Activated CD4-positive, alpha-beta T cell treated with anti-CD3 and anti-CD28 coated beads for 36 hours (primary cell): ENCODE measurements around the gene QSOX2. TPM values are rescaled to one million over a fixed set of nuclear protein-coding genes. Genes with fewer than 3 reads are reported as not detected.

Source experiments
- ATAC-seq: fragments of 200-7000 bp; cut with Tn5 transposase; one replicate; pipeline ENCODE4 v1.10.0; 2021; ENCODE audit warnings: mild to moderate bottlenecking, moderate library complexity
- CTCF ChIA-PET: fragments of 350-600 bp; sonication (Branson Sonifier 250); formaldehyde crosslinking; loops from one replicate; lab custom pipeline; 2021; ENCODE audit warnings: antibody characterized with exemption; lab: Charles Lee
- POLR2A ChIA-PET: fragments of 350-600 bp; sonication (Branson Sonifier 250); formaldehyde crosslinking; loops from one replicate; lab custom pipeline; 2021; ENCODE audit warnings: antibody characterized with exemption, inconsistent platforms; lab: Charles Lee
- DNase-seq: peaks from one replicate; pipeline ENCODE4 v3.0.0-alpha.2; 2020
- H3K27ac Mint-ChIP-seq: one replicate; pipeline ENCODE4 v1.8.0; 2021; ENCODE audit warnings: mixed read lengths
- H3K27me3 Mint-ChIP-seq: one replicate; pipeline ENCODE4 v1.8.0; 2021; ENCODE audit warnings: mixed read lengths
- H3K36me3 Mint-ChIP-seq: one replicate; pipeline ENCODE4 v1.8.0; 2021; ENCODE audit warnings: low read depth, mixed read lengths
- H3K4me1 Mint-ChIP-seq: one replicate; pipeline ENCODE4 v1.8.0; 2021; ENCODE audit warnings: mixed read lengths
- H3K4me3 Mint-ChIP-seq: one replicate; pipeline ENCODE4 v1.8.0; 2021; ENCODE audit warnings: mild to moderate bottlenecking, moderate library complexity, mixed read lengths
- H3K9me3 Mint-ChIP-seq: one replicate; pipeline ENCODE4 v1.8.0; 2021; ENCODE audit warnings: low read depth, mixed read lengths
- intact Hi-C, 2 experiments: fragments of 100-400 bp; cut with DNase I in 1 of 2; cut with micrococcal nuclease in 1 of 2; formaldehyde crosslinking; loops; one replicate each; pipeline versions ENCODE4 v1.14.2 to v1.15.1; 2022 to 2024; cut with DNase I, micrococcal nuclease
- total RNA-seq, 2 experiments: library from RNA; stranded (reverse); gene quantifications; one replicate each; pipeline ENCODE4 v1.2.3, GENCODE V29; 2021

QSOX2 gene
- total RNA-seq, 2 experiments from 2014 or later = 18.1 to 21.2 TPM

- DNase-seq (peak; percentile 66), ATAC-seq (peak; percentile 81)
- ChIA-PET POLR2A (no interaction called here), CTCF (interaction anchor here (0.6 kb wide), 1 partner anchor 119 kb away, joined by 3 read pairs; no protein-coding TSS in a partner anchor)
- peaks cover 30% of the 10 kb centered on the region for H3K36me3 Mint-ChIP-seq
- no peaks in the 10 kb centered on the region for H3K27me3 Mint-ChIP-seq
- H3K27ac Mint-ChIP-seq = peak overlapping the region; percentile 84
- peaks cover 42% of the 10 kb centered on the region for H3K4me1 Mint-ChIP-seq
- H3K9me3 Mint-ChIP-seq = no peaks in the 10 kb centered on the region
- H3K4me3 Mint-ChIP-seq = peak overlapping the region; percentile 48
- intact Hi-C loops = loop anchor here (1.0 kb wide), 3 partner anchors 13 to 36 kb away; partner anchors contain the start of gene QSOX2 (in 1 of the 2)
Measured at GRCh38 chr9:136231478-136232297, 13.9 kb downstream of the QSOX2 start.

DNA sequence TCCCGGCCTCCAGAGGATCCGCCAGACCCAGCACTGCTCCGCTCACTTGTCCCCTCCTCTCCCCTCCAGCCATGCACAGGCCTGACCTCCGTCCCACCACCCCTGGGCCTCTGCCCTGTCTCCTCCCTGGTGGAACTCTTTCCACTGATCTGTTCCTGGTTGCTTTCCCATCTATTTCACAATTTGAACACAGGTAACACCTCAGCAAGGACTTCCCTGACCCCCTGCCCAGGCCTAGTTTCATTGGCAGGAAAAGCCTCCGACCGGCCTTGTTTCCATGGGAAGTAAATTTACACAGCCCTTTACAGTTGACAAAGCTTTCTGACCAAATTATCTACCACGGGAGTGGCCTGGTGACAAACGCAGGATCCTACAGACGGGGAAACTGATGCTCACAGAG, 14.8 kb downstream of the QSOX2 start:
- POLR2A ChIA-PET = no interaction called here
- peaks cover 25% of the 10 kb centered on the region for H3K36me3 Mint-ChIP-seq

GRCh38 chr9:136230365-136230764, 15.2 kb downstream of the QSOX2 start:
- H3K4me1 Mint-ChIP-seq = peaks cover 47% of the 10 kb centered on the region
- H3K9me3 Mint-ChIP-seq = no peaks in the 10 kb centered on the region
- intact Hi-C loops = no loop called here
- ATAC-seq = no peak
- H3K27ac Mint-ChIP-seq = no peak overlapping the region
- POLR2A ChIA-PET = no interaction called here
- peaks cover 23% of the 10 kb centered on the region for H3K36me3 Mint-ChIP-seq
- DNase-seq = no peak
- CTCF ChIA-PET = no interaction called here
- H3K4me3 Mint-ChIP-seq = no peak overlapping the region
- H3K27me3 Mint-ChIP-seq = no peaks in the 10 kb centered on the region

More for the DNA sequence above, 14.8 kb downstream of the QSOX2 start:
- ATAC-seq = no peak
- Mint-ChIP-seq H3K27ac (peak overlapping the region; percentile 37), H3K9me3 (no peaks in the 10 kb centered on the region), H3K4me3 (no peak overlapping the region), H3K4me1 (peaks cover 45% of the 10 kb centered on the region), H3K27me3 (no peaks in the 10 kb centered on the region)
- CTCF ChIA-PET = no interaction called here
- DNase-seq = no peak
- intact Hi-C loops = no loop called here

DNA sequence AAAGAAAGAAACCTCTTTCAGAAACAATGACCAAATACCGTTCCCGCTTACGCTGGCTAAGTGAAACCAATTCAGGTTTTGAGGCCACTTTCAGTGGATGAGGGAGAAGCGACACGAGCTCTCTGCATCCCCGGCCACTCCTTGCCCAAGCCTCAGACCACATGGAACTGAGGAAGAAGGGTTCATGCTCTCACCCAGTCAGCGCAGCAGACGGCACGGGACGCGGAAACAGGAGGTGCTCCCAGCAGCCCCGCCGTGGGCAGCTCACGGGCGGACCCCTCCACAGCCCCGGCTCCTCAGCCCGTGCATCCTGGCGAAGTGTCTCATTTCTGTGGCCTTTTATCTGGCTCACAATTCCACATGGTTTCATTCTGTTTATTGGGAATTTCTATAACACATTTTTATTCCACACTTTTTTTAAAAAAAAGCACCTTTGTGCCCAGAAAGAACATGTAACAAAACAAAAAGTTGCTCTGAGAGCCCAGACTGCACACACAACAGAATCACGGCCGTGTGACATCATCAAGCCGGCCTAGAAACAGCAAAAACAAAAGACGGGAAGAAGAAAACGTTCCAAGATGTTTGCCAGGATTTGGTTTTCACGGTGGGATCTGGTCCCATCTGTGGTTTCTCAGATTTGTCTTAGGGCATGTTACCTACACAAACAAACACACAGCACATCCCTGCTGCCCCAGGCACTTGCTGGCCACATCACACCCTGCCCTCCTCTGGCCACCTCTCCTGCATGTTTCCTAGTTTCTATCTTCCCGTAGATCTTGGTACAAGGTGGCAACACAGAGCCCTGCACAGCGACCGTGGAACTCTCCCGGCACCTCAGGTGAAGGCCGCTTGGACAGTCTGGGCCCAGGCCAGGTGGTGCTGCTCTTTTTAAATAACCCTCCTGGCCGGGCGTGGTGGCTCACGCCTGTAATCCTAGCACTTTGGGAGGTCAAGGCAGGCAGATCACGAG, 16.2 kb downstream of the QSOX2 start:
- no peak for DNase-seq
- Mint-ChIP-seq H3K27ac (peak overlapping the region; percentile 37), H3K4me3 (no peak overlapping the region), H3K4me1 (peaks cover 49% of the 10 kb centered on the region), H3K36me3 (peaks cover 27% of the 10 kb centered on the region), H3K27me3 (no peaks in the 10 kb centered on the region), H3K9me3 (no peaks in the 10 kb centered on the region)
- ChIA-PET POLR2A (no interaction called here), CTCF (interaction anchor here (1.4 kb wide), 1 partner anchor 11 kb away, joined by 3 read pairs; no protein-coding TSS in a partner anchor)
- no peak for ATAC-seq
- intact Hi-C loops = loop anchor here in 1 of 2 experiments (5.0 kb wide), 1 partner anchor 53 kb away; no protein-coding TSS in a partner anchor

GRCh38 chr9:136228107-136228875, 17.3 kb downstream of the QSOX2 start:
- ChIA-PET CTCF (interaction anchor here (1.4 to 1.7 kb wide), 2 partner anchors 10 to 12 kb away, joined by 3 read pairs; no protein-coding TSS in a partner anchor), POLR2A (no interaction called here)
- intact Hi-C loops = loop anchor here in 1 of 2 experiments (5.0 kb wide), 1 partner anchor 54 kb away; no protein-coding TSS in a partner anchor
- DNase-seq = peak; percentile 59
- Mint-ChIP-seq H3K9me3 (no peaks in the 10 kb centered on the region), H3K27me3 (no peaks in the 10 kb centered on the region), H3K27ac (peak overlapping the region; percentile 43), H3K4me1 (peaks cover 39% of the 10 kb centered on the region), H3K4me3 (no peak overlapping the region), H3K36me3 (peaks cover 29% of the 10 kb centered on the region)
- ATAC-seq = peak; percentile 55

DNA sequence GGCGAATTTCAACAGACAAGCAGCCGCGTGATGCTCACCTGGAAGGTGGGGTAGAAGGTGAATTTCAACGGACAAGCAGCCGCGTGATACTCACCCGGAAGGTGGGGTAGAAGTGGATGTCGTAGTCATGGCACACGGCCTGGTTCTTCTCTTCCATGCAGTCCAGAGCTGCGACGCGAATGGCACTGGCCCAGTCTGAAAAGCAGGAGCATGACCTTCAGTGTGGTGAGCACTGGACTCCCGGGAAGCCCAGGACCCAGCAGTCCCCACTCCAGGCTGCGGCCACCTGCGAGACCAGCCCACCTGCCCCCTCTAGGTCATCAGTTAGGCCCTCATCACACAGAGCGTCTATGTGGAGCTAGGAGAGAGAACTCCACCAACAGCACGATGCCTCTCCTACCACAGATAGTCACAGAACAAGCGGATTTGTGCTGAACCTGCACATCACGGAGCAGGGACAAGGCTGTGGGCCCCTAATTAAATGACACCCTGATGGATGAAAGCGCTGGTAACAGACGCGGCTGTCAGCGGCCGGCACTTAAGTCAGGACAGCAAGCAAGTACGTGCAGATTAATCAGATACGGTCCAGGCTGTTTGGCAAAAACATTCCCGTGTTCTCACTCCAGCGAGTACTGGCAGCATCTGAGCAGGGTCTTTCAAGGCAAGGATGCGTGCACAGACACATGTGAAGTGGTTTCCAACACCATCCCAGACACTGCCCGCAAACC, 18.8 kb downstream of the QSOX2 start:
- Mint-ChIP-seq H3K4me3 (no peak overlapping the region), H3K9me3 (no peaks in the 10 kb centered on the region), H3K4me1 (peaks cover 27% of the 10 kb centered on the region), H3K27ac (no peak overlapping the region), H3K27me3 (no peaks in the 10 kb centered on the region), H3K36me3 (peaks cover 34% of the 10 kb centered on the region)
- DNase-seq = no peak
- CTCF ChIA-PET = interaction anchor here (0.6 to 1.7 kb wide), 4 partner anchors 13 to 256 kb away, joined by 3 to 4 read pairs (median 4); no protein-coding TSS in a partner anchor
- POLR2A ChIA-PET = interaction anchor here (0.6 kb wide), 1 partner anchor 11 kb away, joined by 3 read pairs; no protein-coding TSS in a partner anchor
- no peak for ATAC-seq
- intact Hi-C loops = loop anchor here (1.0 to 5.0 kb wide), 3 partner anchors 18 to 57 kb away; partner anchors contain the start of gene QSOX2 (in 2 of the 2)

GRCh38 chr9:136225748-136226679, 19.6 kb downstream of the QSOX2 start:
- intact Hi-C loops = loop anchor here (1.0 to 5.0 kb wide), 3 partner anchors 19 to 56 kb away; partner anchors contain the start of gene QSOX2 (in 2 of the 2)
- Mint-ChIP-seq H3K36me3 (peaks cover 33% of the 10 kb centered on the region), H3K4me3 (peak overlapping the region; percentile 24), H3K27me3 (no peaks in the 10 kb centered on the region), H3K9me3 (no peaks in the 10 kb centered on the region), H3K27ac (peak overlapping the region; percentile 44), H3K4me1 (peaks cover 20% of the 10 kb centered on the region)
- DNase-seq (peak; percentile 84), ATAC-seq (peak; percentile 88)
- POLR2A ChIA-PET = no interaction called here
- CTCF ChIA-PET = interaction anchor here (0.6 to 1.7 kb wide), 2 partner anchors 14 to 61 kb away, joined by 3 to 4 read pairs; no protein-coding TSS in a partner anchor

DNA sequence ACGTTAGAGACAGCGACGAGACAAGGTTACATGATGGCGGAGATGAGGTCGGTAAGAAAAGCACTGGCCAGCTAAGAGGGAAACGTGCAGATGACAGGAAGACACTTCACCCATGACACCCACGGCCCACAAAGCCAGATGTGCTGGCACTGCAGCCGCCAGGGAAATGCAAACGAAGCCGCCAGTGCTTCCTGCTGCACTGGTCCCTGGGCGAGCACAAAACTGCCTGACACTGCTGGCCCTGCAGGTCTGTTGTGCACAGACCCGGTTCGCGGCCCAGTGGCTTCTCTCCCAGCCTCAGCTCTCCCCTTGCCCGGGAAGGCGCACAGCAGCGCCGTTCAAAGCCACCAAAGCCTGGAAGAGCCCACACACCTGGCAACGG, 20.3 kb downstream of the QSOX2 start:
- Mint-ChIP-seq H3K27me3 (no peaks in the 10 kb centered on the region), H3K27ac (peak overlapping the region; percentile 44), H3K9me3 (no peaks in the 10 kb centered on the region), H3K4me1 (peaks cover 20% of the 10 kb centered on the region), H3K36me3 (peaks cover 28% of the 10 kb centered on the region), H3K4me3 (peak overlapping the region; percentile 24)
- CTCF ChIA-PET = no interaction called here
- ATAC-seq (peak; percentile 28), DNase-seq (peak; percentile 33)
- POLR2A ChIA-PET = no interaction called here
- intact Hi-C loops = loop anchor here in 1 of 2 experiments (5.0 kb wide), 1 partner anchor 57 kb away; no protein-coding TSS in a partner anchor
